KG1 (cell line): ENCODE results near the gene IL6ST.
"Not testable (repeated sequence)": the region's sequence is repeated elsewhere in the genome, so short reads cannot be mapped to it uniquely, and the experiment has no call there.

Source experiments
- DNase-seq: peaks from one replicate; lab custom pipeline; 2025; lab: John Stamatoyannopoulos, UW

Gene IL6ST

GRCh38 chr5:55965525-55965924 lies 29.2 kb downstream of the IL6ST start:
- DNase-seq = no peak

DNA sequence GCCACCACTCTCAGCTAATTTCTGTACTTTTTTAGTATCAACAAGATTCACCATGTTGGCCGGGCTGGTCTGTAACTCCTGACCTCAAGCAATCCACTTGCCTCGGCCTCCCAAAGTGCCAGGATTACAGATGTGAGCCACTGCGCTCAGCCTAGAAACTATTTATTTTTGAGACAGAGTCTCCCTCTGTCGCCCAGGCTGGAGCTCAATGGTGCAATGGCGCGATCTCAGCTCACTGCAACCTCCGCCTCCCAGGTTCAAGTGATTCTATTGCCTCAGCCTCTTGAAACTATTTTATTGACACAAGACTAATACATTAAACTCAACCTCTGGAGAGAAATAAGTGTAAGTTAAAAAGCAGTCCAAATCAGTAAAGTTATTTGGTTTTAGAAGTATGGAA lies 34.0 kb downstream of the IL6ST start:
- DNase-seq = no peak

DNA sequence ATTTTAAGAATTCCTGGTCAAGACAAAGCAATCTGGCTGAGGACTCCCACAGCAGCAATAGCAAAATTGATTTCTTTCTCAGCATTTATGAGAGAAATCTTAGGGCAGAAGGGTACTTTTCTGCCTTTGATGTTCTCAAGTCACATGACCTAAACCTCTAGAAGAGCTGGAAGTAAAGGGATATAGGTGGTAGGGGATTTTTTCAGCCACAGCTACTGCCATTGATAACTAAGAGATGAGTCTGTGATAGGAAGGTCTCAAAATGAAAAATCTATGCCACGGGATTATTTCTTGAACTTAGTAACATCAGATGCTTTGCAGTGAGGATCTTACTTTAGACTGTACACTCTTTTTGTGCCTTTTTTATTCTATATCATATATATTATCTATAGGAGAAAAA lies 35.6 kb downstream of the IL6ST start:
- no peak for DNase-seq

- DNase-seq = not testable (repeated sequence)
Measured at GRCh38 chr5:55941154-55941553, 53.6 kb downstream of the IL6ST start.

- DNase-seq = not testable (repeated sequence)
Measured at GRCh38 chr5:55937598-55937997, 57.2 kb downstream of the IL6ST start.

DNA sequence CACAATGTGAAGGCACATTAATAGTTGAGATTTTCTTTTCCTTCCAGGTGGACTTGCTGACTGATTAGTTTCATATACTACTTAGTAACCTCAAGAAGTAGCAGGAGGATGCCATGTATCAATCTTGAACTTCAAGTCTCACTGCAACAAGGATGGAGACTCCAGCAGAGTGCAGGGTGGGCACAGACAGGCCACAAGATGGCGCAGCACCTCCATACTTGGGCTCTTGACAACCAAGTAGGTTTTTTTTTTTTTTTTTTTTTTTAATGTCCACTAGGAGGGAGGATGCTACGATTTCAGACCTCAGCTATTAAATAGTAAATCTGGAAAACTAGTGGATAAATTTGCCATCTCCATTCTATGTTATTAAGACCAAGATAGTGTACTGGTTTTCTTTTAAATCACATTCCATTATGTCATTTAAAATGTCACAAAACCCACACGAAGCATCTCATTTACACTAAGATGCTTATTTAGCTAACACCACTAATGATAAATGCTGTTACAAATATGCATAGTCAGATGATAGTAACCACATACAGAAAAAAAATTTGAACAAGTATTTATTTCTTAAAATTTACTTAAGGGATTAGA lies 58.6 kb downstream of the IL6ST start:
- DNase-seq = peak; percentile 25

DNA sequence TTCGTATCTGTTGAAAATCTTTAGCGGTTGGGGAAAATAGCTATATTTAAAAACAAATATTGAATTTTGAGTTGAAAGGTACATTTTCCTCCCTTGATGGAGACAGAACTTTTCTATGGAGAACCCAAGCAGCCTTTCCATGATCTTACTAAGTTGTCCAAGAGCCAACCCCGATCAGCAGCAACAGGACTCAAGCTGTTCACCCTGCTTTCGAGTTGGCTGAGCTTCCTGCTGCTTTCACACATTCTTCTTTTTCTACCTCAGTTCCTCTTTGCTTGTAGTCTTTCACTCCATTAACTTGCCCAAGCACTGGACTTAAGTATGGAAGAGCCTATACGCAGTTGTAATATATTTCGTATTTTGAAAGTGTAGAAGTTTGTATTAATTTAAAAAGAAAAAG lies 59.4 kb downstream of the IL6ST start:
- no peak for DNase-seq

DNA sequence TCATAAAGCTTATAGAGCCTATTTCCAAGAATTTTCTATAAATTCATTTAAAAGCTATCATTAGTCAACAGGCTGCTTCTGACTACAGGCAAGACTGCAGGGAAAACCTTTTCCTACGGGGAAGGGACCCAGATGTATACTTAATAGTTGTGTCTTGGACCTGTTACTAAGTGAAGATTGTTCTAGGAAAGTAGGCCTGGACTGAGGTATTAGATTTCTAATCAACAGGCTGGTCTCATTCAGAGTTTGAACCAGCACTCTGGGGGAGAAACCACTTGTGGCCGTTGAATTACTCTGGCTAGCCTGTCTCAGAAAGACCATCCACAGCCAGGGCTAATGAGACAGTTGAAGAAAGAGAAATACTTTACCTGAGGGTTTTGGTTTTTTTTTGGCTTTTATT lies 60.0 kb downstream of the IL6ST start:
- no peak for DNase-seq

- no peak for DNase-seq
Measured at GRCh38 chr5:55934115-55934613, 60.6 kb downstream of the IL6ST start.

DNA sequence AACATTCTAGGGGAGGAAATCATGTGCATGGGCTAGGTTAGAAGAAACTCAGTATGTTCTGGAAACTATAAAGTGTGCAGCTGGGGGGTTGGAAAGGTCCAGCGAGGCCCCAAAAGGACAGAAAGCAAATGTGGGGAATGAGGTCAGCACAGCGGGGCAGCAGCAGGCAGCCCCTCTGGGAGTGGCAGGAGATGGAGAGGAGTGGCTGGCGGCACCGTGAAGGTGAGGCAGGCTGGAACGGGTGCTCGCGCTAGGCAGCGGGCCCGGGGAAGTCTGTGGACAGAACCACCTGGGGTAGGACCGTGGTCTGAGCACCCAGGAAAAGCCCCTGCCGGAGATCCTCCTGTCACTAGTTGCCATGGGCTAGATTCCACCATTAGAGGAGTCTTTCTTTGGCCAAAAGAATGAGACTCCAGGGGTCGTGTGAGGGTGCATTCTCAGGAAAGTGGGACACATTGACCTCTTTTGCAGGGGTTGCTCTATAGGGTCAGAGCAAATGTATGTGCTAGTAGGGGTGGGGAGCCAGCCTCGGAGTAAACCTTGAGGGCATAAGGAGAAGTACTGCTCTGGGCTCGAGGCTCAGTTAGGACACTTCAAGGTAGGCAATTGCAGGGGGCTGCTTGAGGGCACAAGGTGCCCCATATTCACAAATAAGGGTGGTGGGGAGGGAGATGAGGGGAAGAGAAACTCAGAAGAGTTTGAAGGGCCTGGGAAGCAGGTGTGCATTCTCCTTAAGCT lies 61.2 kb downstream of the IL6ST start:
- no peak for DNase-seq

- no peak for DNase-seq
Measured at GRCh38 chr5:55932700-55933099, 62.1 kb downstream of the IL6ST start.

DNA sequence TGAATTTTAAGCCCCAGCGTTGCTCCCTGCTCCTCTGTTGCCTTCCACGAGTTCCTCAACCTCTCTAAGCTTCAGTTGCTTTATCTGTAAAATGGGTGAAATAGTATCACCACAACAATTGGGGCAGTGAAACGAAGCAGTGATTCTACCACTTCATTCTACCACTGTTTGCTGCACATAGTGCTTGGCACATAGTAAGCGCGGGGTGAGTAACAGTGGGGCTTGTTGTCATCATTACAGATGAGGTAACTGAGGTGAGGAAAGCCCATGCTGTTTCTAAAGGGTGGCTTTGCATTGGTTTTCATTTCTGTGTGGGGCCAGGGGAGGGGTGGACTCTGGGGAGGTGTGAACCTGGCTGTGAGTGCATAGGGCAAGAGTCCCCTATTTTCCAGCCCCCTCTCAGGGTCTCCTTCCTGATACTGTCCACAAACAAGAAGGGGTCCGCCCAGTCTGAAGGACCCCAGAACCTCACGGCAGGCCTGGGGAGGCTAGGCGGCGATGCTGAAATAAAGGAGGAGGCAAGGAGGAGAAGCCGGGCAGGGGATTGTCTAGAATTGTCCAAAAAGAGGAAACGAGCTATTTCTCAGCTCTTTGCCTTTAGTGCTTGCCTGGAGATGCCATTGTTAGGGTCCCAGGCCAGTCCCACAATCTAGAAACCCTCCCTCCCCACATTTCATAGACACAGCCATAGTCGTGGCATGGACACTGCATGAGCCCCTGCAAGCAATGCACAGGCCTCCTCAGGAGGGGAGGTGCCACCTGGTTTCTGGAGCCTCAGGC lies 65.6 kb downstream of the IL6ST start:
- no peak for DNase-seq

DNA sequence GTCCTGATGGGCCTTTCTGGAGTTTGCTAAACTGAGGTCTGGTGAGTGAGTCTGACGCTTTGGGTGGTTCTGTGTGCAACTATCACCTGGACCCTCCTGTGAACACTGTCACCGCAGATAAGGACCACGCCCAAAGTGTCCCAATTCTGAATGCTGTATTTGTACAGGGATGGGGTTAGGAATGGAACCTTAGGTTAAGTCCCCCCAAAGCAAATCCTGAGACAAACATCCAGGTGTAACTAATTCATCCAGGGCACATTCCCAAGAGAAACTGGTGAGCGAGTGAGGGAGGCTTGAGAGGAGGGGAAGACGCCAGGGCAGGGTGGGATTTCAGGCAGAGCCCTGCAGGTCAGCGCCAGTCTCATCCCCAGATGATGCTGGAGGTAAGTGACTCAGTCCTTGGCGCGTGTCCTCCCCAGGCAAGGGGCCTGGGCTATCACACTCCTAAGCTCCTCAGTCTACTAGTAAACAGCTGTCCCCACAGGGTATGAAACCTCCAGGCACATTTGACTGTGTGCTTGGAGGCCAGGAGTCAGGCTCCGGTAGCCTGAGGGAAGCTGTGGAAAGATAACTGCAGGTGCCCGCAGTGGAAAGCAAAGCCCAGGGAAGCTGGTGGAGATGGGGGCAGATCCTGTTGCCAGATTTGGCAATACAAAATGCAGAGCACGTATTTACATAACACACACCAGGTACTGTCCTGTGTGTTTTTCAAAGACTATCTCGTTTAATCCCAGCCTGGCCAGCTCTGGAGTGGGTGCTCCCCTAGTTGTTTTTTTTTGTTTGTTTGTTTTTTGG lies 66.7 kb downstream of the IL6ST start:
- no peak for DNase-seq

- DNase-seq = no peak
Measured at GRCh38 chr5:55926476-55926875, 68.3 kb downstream of the IL6ST start.

DNA sequence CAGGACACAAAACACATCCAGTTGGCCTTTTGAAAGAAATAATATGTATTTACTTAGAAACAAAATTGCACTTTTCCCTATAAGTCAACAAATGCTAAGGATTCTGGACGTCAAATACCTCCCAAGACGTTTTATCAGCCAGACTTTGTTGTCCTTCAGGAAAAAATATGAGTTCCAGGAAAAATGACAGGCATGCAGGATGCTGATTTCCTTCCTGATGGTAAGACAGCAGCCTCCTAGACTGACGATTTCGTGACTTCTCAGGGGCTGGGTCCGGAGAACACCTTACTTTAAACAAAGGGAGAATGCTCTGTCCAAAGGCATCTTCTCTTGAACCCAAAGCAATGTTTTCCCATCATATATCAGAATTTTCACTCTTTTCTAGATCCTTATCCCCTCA lies 69.1 kb downstream of the IL6ST start:
- no peak for DNase-seq

GRCh38 chr5:55925181-55925580 lies 69.6 kb downstream of the IL6ST start:
- DNase-seq = no peak

DNA sequence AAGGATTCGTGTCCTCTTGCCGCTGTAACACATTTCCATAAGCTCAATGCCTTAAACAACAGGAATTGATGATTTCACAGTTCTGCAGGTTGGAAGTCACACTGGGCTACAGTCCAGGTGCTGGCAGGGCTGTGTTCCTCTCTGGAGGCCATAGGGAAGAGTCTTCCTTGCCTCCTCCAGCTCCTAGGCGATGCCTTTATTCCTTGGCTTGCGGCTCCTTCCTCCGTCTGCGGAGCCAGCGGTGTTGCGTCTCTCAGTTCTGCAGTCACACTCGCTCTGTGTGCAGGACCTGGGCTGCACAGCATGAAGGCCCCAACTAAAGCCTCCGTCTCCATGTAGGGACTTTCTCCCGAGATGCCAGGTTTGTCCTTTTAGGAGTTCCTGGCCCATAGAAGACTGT lies 70.0 kb downstream of the IL6ST start:
- DNase-seq = no peak

GRCh38 chr5:55923865-55924500 lies 70.8 kb downstream of the IL6ST start:
- no peak for DNase-seq

DNA sequence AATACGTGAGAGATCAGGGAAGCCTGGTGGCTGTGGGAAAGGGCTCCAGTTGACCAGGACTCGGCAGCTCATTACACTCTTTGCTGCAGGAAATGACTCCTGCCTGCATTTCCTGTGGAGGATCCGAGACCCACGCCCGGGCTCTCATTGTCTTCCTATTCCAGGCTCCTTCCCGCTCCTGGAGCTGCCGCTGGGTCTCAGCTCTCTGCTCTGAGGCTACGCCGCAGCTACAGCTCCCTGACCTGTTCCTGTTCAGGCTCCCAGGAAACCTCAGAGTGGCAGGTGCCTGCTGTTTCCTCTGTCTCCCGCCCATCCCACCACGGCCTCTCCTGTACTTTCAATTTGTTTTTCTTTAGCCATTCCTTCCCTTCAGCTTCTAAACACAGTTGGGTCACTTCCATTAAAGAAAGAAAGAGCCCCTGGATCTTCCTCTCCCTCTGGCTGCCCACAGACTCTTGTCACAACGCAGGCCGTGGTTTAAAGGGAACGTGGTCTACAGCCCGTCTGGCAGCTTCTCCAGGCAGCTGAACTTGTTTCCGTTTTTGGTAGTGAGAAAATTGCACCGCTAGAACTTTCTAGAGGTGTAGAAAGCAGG lies 71.5 kb downstream of the IL6ST start:
- DNase-seq = peak; percentile 16

- DNase-seq = no peak
Measured at GRCh38 chr5:55921617-55922016, 73.1 kb downstream of the IL6ST start.

GRCh38 chr5:55920784-55921183 lies 74.0 kb downstream of the IL6ST start:
- no peak for DNase-seq
